ENCODE data around the gene ATP11B.

Gene ATP11B

DNA sequence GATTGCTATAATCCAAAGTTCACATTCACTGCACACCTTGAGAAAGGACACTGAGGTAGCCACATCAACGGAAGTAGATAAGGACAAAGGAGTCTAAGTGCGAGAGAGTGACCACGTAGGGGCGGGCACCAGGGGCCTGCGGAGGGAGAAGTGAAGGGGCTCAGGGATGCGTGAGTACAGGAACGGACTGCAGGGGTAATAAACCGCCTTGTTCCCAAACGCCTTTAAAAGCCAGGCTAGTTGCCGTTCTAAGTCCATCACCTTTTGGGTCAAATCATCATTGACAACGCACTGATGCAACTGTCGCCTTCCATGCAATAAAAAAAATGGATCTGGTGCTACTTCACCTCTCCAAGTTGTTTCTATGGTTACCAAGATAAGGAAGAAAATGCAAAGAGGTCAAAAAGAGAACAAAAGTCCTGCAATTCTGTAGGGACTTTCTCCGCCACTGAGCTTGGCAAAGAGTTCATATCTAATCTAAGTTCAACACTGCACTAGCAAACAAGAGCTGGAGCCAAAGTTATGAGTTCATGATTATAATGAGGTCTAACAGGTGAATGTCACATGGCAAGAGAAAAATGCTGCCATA is 32.6 kb upstream of the ATP11B start:
- no peak for TF ChIP-seq FOXM1 (IDR thresholded peaks at IDR 0.05; ENCODE audit: borderline replicate concordance, low read depth)
- TF ChIP-seq CREB1 (IDR thresholded peaks at IDR 0.05; ENCODE audit: low read depth) = no peak
- TF ChIP-seq EGR1 (IDR thresholded peaks at IDR 0.05) = no peak
- TF ChIP-seq ZBTB7A (IDR thresholded peaks at IDR 0.05; ENCODE audit: low read depth) = no peak
- TF ChIP-seq TAF1 (IDR thresholded peaks at IDR 0.05; ENCODE audit: low read depth) = no peak
- no peak for TF ChIP-seq TCF12 (IDR thresholded peaks at IDR 0.05; ENCODE audit: low read depth)
- TF ChIP-seq TEAD4 (IDR thresholded peaks at IDR 0.05) = no peak
- TF ChIP-seq YY1 (IDR thresholded peaks at IDR 0.05; ENCODE audit: low read depth) = no peak
- TF ChIP-seq, protein P1, sequence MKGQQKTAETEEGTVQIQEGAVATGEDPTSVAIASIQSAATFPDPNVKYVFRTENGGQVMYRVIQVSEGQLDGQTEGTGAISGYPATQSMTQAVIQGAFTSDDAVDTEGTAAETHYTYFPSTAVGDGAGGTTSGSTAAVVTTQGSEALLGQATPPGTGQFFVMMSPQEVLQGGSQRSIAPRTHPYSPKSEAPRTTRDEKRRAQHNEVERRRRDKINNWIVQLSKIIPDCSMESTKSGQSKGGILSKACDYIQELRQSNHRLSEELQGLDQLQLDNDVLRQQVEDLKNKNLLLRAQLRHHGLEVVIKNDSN (IDR thresholded peaks at IDR 0.05) = no peak
- no peak for TF ChIP-seq EP300 (IDR thresholded peaks at IDR 0.05; ENCODE audit: borderline replicate concordance)
- no peak for TF ChIP-seq RAD21 (IDR thresholded peaks at IDR 0.05; ENCODE audit: low read depth)
- TF ChIP-seq, protein P2, sequence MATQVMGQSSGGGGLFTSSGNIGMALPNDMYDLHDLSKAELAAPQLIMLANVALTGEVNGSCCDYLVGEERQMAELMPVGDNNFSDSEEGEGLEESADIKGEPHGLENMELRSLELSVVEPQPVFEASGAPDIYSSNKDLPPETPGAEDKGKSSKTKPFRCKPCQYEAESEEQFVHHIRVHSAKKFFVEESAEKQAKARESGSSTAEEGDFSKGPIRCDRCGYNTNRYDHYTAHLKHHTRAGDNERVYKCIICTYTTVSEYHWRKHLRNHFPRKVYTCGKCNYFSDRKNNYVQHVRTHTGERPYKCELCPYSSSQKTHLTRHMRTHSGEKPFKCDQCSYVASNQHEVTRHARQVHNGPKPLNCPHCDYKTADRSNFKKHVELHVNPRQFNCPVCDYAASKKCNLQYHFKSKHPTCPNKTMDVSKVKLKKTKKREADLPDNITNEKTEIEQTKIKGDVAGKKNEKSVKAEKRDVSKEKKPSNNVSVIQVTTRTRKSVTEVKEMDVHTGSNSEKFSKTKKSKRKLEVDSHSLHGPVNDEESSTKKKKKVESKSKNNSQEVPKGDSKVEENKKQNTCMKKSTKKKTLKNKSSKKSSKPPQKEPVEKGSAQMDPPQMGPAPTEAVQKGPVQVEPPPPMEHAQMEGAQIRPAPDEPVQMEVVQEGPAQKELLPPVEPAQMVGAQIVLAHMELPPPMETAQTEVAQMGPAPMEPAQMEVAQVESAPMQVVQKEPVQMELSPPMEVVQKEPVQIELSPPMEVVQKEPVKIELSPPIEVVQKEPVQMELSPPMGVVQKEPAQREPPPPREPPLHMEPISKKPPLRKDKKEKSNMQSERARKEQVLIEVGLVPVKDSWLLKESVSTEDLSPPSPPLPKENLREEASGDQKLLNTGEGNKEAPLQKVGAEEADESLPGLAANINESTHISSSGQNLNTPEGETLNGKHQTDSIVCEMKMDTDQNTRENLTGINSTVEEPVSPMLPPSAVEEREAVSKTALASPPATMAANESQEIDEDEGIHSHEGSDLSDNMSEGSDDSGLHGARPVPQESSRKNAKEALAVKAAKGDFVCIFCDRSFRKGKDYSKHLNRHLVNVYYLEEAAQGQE (IDR thresholded peaks at IDR 0.05; ENCODE audit: low read depth) = no peak
- no peak for TF ChIP-seq NFIC (IDR thresholded peaks at IDR 0.05)
- TF ChIP-seq, protein P3, sequence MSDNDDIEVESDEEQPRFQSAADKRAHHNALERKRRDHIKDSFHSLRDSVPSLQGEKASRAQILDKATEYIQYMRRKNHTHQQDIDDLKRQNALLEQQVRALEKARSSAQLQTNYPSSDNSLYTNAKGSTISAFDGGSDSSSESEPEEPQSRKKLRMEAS (IDR thresholded peaks at IDR 0.05) = no peak
- no peak for TF ChIP-seq CEBPB (IDR thresholded peaks at IDR 0.05)

DNA sequence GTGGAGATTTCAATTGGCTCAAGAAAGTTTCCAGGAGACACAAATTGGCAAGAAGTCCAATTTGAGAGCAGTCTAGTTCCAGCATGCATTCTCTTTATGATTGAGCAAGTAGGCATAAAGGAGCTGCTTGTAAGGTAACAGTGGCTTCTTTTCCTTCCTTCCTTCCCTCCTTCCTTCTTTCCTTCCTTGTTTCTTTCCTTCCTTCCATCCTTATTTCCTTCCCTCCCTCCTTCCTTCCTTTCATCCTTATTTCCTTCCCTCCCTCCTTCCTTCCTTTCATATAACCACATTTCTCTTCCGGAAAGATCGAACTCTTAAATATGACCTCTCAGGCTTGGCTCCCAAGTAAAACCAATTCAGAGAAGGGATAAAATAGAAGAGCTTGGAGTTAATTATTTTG is 29.4 kb upstream of the ATP11B start:
- TF ChIP-seq, protein P3 (IDR thresholded peaks at IDR 0.05) = no peak
- no peak for TF ChIP-seq RAD21 (IDR thresholded peaks at IDR 0.05; ENCODE audit: low read depth)
- TF ChIP-seq CREB1 (IDR thresholded peaks at IDR 0.05; ENCODE audit: low read depth) = no peak
- no peak for TF ChIP-seq CEBPB (IDR thresholded peaks at IDR 0.05)
- TF ChIP-seq, protein P1 (IDR thresholded peaks at IDR 0.05) = no peak
- no peak for TF ChIP-seq ZBTB7A (IDR thresholded peaks at IDR 0.05; ENCODE audit: low read depth)
- TF ChIP-seq NFIC (IDR thresholded peaks at IDR 0.05) = no peak
- TF ChIP-seq EGR1 (IDR thresholded peaks at IDR 0.05) = no peak
- TF ChIP-seq EP300 (IDR thresholded peaks at IDR 0.05; ENCODE audit: borderline replicate concordance) = no peak
- TF ChIP-seq YY1 (IDR thresholded peaks at IDR 0.05; ENCODE audit: low read depth) = no peak
- no peak for TF ChIP-seq TEAD4 (IDR thresholded peaks at IDR 0.05)
- TF ChIP-seq TCF12 (IDR thresholded peaks at IDR 0.05; ENCODE audit: low read depth) = no peak
- no peak for TF ChIP-seq FOXM1 (IDR thresholded peaks at IDR 0.05; ENCODE audit: borderline replicate concordance, low read depth)
- no peak for TF ChIP-seq TAF1 (IDR thresholded peaks at IDR 0.05; ENCODE audit: low read depth)
- TF ChIP-seq, protein P2 (IDR thresholded peaks at IDR 0.05; ENCODE audit: low read depth) = no peak

DNA sequence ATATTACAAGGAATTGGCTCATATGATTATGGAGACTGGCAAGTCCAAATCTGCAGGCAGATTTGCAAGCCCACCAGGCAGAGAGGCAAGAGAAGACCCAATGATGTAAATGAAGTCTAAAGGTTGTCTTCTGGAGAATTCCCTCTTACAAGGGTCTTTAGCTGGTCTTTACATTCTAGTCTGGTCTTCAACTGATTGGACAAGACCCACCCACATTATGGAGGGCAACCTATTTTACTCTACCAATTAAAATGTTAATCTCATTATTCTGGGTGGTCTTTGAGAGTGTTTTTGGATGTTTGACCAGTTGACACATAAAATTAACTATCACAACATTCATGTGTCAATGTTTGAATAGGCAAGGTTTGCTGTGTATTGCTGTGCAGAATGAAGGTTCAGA is 28.0 kb upstream of the ATP11B start:
- TF ChIP-seq NFIC (IDR thresholded peaks at IDR 0.05) (no peak), TCF12 (IDR thresholded peaks at IDR 0.05; ENCODE audit: low read depth) (no peak), TAF1 (IDR thresholded peaks at IDR 0.05; ENCODE audit: low read depth) (no peak), FOXM1 (IDR thresholded peaks at IDR 0.05; ENCODE audit: borderline replicate concordance, low read depth) (no peak), RAD21 (IDR thresholded peaks at IDR 0.05; ENCODE audit: low read depth) (no peak), CEBPB (IDR thresholded peaks at IDR 0.05) (no peak), TEAD4 (IDR thresholded peaks at IDR 0.05) (no peak), ZBTB7A (IDR thresholded peaks at IDR 0.05; ENCODE audit: low read depth) (no peak)
- TF ChIP-seq, protein P3 (IDR thresholded peaks at IDR 0.05) = no peak
- TF ChIP-seq, protein P2 (IDR thresholded peaks at IDR 0.05; ENCODE audit: low read depth) = no peak

DNA sequence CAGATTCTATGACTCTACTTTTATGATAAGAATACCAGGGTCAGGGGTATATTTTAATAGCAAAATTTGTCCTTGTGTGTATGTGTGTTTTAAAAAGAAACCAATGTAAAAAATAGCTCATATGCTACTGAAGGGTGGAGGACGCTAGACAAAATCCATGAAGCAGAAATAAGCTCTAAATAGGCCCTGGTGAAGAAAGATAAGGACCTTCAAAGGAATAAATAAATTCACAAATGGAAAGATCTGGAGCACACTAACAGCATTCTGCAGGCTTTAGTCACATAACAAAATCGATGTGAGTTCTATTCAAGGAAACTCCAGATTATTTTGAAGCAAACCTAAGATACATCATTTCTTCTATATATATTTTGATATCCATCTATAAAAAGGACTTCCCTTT is 27.2 kb upstream of the ATP11B start:
- TF ChIP-seq RAD21 (IDR thresholded peaks at IDR 0.05; ENCODE audit: low read depth) (no peak), TCF12 (IDR thresholded peaks at IDR 0.05; ENCODE audit: low read depth) (no peak), EP300 (IDR thresholded peaks at IDR 0.05; ENCODE audit: borderline replicate concordance) (no peak), ZBTB7A (IDR thresholded peaks at IDR 0.05; ENCODE audit: low read depth) (no peak)
